Measurements from ENCODE around the gene CTXN1. TPM values are rescaled to one million over a fixed set of nuclear protein-coding genes. Genes with fewer than 3 reads are reported as not detected.

Gene CTXN1
- total and polyA plus RNA-seq, 2 donors (not counting 1 experiment from before 2014, with no cell fraction given) = not detected

GRCh38 chr19:7932276-7932929, 6.5 kb upstream of the CTXN1 start:
- H3K4me1 ChIP-seq (ENCODE audit: control insufficient read depth in 2 of 2, insufficient read depth in 2 of 2, low read length in 2 of 2) = no peaks in the 10 kb centered on the region
- H2AFZ ChIP-seq (ENCODE audit: insufficient read depth, low read depth, low read length, poor library complexity, severe bottlenecking) = no peak overlapping the region
- peaks cover 2 to 58% of the 10 kb centered on the region in 2 experiments for H3K36me3 ChIP-seq (replicated peaks in 1 of 2; ENCODE audit: control extremely low read depth in 1 of 2, control insufficient read depth in 1 of 2, extremely low read depth in 1 of 2, insufficient read depth in 2 of 2, low read length in 1 of 2)
- no peak overlapping the region for H3K9ac ChIP-seq (ENCODE audit: low read length)
- H3K9me3 ChIP-seq (ENCODE audit: control extremely low read depth in 1 of 3, control insufficient read depth in 2 of 3, insufficient read depth in 1 of 3, low read length in 2 of 3) = no peaks in the 10 kb centered on the region
- no peak overlapping the region for H3K4me3 ChIP-seq (ENCODE audit: control extremely low read depth in 1 of 5, extremely low read depth in 1 of 5, insufficient read depth in 1 of 5, low read depth in 2 of 5, low read length in 4 of 5)
- intact Hi-C loops (cut with micrococcal nuclease) = no loop called here
- no peaks in the 10 kb centered on the region for H3K9me3 Mint-ChIP-seq (ENCODE audit: insufficient read depth)
- H3K27ac Mint-ChIP-seq = no peak overlapping the region
- no peak overlapping the region for H3K4me3 Mint-ChIP-seq
- ChIA-PET CTCF (no interaction called here), POLR2A (no interaction called here)
- 98% methylated on average over 24 of the region's 32 CpGs for WGBS (ENCODE audit: insufficient coverage)
- H4K20me1 ChIP-seq (ENCODE audit: control insufficient read depth, insufficient read depth, low read length, poor library complexity, severe bottlenecking) = peaks cover 19% of the 10 kb centered on the region
- H3K79me2 ChIP-seq (ENCODE audit: control insufficient read depth, insufficient read depth, low read length) = peaks cover 1% of the 10 kb centered on the region
- TF ChIP-seq EZH2 (IDR thresholded peaks at IDR 0.05; ENCODE audit: borderline replicate concordance, insufficient read depth, low read depth, low read length, poor library complexity, severe bottlenecking) (no peak), CTCF (IDR thresholded peaks at IDR 0.05) (no peak)
- no peak for ATAC-seq (ENCODE audit: low read depth)
- H3K4me2 ChIP-seq (replicated peaks; ENCODE audit: low read depth, low read length, poor library complexity, severe bottlenecking) = no peak overlapping the region
- peak; percentile 23 for DNase-seq
- peaks cover 1% of the 10 kb centered on the region for H3K4me1 Mint-ChIP-seq
- no peaks in the 10 kb centered on the region for H3K27me3 Mint-ChIP-seq
- H3K27me3 ChIP-seq (replicated peaks in 1 of 4; ENCODE audit: control extremely low read depth in 1 of 4, control insufficient read depth in 3 of 4, insufficient read depth in 4 of 4, low read length in 3 of 4) = no peaks in the 10 kb centered on the region
- H3K27ac ChIP-seq (ENCODE audit: low read length in 2 of 2) = no peak overlapping the region

- Histone ChIP-seq H3K9me3 (ENCODE audit: control extremely low read depth in 1 of 3, control insufficient read depth in 2 of 3, insufficient read depth in 1 of 3, low read length in 2 of 3) (no peaks in the 10 kb centered on the region), H3K27me3 (replicated peaks in 1 of 4; ENCODE audit: control extremely low read depth in 1 of 4, control insufficient read depth in 3 of 4, insufficient read depth in 4 of 4, low read length in 3 of 4) (no peaks in the 10 kb centered on the region), H3K79me2 (ENCODE audit: control insufficient read depth, insufficient read depth, low read length) (no peaks in the 10 kb centered on the region), H3K27ac (ENCODE audit: low read length in 2 of 2) (no peak overlapping the region), H3K4me1 (ENCODE audit: control insufficient read depth in 2 of 2, insufficient read depth in 2 of 2, low read length in 2 of 2) (peaks cover 1 to 2% of the 10 kb centered on the region in 2 donors), H4K20me1 (ENCODE audit: control insufficient read depth, insufficient read depth, low read length, poor library complexity, severe bottlenecking) (peaks cover 18% of the 10 kb centered on the region), H3K4me3 (ENCODE audit: control extremely low read depth in 1 of 5, extremely low read depth in 1 of 5, insufficient read depth in 1 of 5, low read depth in 2 of 5, low read length in 4 of 5) (no peak overlapping the region), H3K9ac (ENCODE audit: low read length) (no peak overlapping the region), H3K4me2 (replicated peaks; ENCODE audit: low read depth, low read length, poor library complexity, severe bottlenecking) (no peak overlapping the region), H2AFZ (ENCODE audit: insufficient read depth, low read depth, low read length, poor library complexity, severe bottlenecking) (no peak overlapping the region), H3K36me3 (replicated peaks in 1 of 2; ENCODE audit: control extremely low read depth in 1 of 2, control insufficient read depth in 1 of 2, extremely low read depth in 1 of 2, insufficient read depth in 2 of 2, low read length in 1 of 2) (peaks cover 2 to 50% of the 10 kb centered on the region in 2 experiments)
- intact Hi-C loops (cut with micrococcal nuclease) = no loop called here
- DNase-seq (no peak), ATAC-seq (ENCODE audit: low read depth) (no peak)
- Mint-ChIP-seq H3K27me3 (no peaks in the 10 kb centered on the region), H3K27ac (no peak overlapping the region), H3K9me3 (ENCODE audit: insufficient read depth) (no peaks in the 10 kb centered on the region), H3K4me3 (no peak overlapping the region), H3K4me1 (peaks cover 4% of the 10 kb centered on the region)
- ChIA-PET CTCF (interaction anchor here (2.9 kb wide), 1 partner anchor 13 kb away, joined by 18 read pairs; the partner anchor contains the start of gene TIMM44), POLR2A (interaction anchor here (0.6 kb wide), 1 partner anchor 753 kb away, joined by 3 read pairs; no protein-coding TSS in a partner anchor)
- WGBS (ENCODE audit: insufficient coverage) = 98% methylated on average over 35 of the region's 36 CpGs
- TF ChIP-seq CTCF (IDR thresholded peaks at IDR 0.05) (no peak), EZH2 (IDR thresholded peaks at IDR 0.05; ENCODE audit: borderline replicate concordance, insufficient read depth, low read depth, low read length, poor library complexity, severe bottlenecking) (no peak)
These were observed 5.5 kb upstream of the CTXN1 start for GRCh38 chr19:7931221-7932061.
